HG03280 (cell line): Measurements from ENCODE around the gene CUL1.

Experiments
- ATAC-seq: cut with Tn5 transposase; IDR thresholded peaks from one replicate; pipeline ENCODE4 v1.9.1; 2021; ENCODE audit warnings: mild to moderate bottlenecking, moderate library complexity; ENCODE audit not compliant: unreplicated experiment

CUL1 gene

DNA sequence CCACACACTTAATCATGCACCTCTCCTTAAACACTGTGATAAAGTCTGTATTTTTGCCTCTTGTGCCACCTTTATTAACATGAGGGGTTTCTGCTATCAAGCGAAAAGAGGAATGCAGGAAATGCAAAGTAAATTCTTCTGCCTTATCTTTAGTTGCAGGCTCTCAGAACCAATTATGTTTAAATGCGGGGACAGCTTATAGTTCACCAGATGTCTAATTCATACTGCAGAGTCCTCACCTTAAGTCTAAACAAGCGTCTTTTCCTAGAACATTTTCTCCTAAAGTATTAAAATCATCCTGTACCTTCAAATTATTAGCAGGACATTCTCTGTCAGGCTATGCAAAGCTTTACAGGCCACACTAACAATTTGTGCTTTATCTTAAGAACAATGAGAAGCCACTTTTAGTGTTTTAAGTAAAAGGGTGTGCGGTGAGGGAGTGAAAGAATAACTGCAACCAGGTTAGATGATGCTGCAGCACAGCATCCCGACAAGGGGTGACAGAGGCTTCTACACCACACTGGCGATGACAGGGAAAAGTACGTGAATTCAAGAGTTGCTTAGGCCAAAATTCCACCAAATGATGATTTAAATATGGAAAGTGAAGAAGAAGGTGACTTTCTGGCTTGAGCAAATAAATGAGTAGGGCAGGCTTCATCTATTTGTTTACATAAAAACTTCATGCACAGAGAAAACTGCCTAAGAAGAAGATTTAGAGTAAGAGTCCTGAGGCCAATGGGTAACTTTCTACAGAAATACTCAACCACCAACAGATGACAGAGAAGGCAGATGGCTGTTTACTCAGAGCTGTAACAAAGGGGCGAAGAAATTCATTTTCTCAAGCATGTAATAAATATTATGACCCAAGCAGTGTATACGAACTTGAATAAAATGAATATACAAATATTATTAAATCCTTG lies 149.4 kb downstream of the CUL1 start:
- ATAC-seq: no peak

DNA sequence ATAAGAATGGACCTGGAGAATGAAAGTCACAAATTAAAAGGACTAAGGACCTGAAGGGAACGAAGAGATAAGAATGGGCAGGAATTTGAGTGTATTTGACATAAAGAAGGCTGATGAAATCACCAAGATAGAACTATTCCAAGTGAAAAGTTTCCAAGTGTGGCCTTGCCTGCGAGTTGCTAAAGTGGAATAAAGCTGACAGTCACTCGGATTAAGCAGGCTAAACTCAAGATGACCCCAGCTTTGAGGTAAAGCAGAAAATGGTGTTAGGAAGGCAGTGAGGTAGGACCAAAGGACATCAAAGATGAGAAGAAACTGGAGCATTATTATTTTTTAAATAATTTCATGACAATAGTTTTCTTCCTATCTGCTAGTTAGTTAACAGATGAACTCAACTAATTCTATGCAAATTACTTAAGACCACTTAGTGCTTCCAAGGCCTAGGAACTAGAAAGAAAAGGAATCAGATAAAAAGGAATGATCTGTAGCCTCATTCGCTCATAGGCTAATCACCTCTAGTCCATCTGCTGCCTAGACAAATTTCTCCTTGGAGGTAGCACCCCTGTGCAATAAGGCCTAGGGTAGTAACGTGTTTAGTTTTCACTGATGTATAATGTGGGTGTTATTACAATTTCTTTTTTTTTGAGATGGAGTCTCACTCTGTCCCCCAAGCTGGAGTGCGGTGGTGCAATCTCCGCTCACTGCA lies 150.8 kb downstream of the CUL1 start:
- ATAC-seq: no peak

DNA sequence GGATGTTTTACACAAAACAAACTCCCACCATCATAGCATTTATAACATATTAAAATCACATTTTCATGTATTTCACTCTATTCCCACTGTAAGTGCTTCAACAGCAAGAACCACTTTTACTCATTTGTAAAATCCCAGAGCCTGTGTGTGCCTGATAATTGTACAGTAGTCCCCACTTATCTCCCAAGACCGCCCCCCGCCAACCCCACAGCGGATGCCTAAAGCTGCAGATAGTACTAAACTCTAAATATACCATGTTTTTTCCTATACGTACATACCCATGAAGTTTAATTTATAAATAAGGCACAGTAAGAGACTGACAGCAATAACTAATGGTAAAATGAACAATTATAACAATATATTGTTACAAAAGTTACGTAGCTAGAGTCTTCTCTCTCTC lies 151.9 kb downstream of the CUL1 start:
- ATAC-seq: no peak
